Activated CD8-positive, alpha-beta memory T cell treated with anti-CD3 and anti-CD28 coated beads, Interleukin-2, amount 50 U/mL, for 1 hour (primary cell): ENCODE measurements around the gene SPATA12.

Experiments
- DNase-seq: peaks from one replicate; pipeline ENCODE4 v3.0.0-alpha.2; 2020; ENCODE audit errors: extremely low read depth

The SPATA12 gene

DNA sequence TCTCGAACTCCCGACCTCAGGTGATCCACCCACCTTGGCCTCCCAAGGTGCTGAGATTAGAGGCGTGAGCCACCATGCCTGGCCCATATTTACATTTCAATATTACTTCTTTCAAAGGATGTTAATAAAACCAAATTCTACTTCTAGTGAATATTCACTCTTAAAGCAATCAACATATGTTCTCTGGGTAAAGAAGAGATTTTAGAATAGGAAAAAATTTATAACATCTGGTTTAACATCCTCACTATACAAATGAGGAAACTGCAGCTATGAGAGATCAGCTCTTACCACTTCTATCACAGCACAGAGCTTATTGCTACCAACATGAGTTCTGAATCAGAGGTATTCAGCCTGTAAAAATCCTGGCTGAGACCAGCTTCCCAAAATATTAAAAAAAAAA, 56.0 kb downstream of the SPATA12 start:
- no peak for DNase-seq

DNA sequence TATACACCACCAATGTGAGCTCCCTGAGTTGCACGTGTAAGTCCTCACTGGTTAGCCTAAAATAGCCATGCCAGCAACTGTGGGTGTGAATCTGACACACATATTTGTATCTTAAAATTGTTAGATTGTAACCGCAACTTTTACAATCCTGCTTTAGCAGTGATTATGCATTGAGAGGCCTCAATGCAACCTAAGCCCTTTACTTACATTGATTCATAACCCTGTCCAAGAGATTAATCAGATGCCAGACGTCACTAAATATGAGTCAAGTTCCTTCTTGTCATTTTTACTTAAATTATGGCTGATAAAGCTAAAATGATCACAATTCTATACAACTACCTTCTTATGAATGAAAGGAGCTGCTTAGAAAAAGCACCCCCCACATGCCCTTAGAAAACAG, 57.8 kb downstream of the SPATA12 start:
- no peak for DNase-seq

DNA sequence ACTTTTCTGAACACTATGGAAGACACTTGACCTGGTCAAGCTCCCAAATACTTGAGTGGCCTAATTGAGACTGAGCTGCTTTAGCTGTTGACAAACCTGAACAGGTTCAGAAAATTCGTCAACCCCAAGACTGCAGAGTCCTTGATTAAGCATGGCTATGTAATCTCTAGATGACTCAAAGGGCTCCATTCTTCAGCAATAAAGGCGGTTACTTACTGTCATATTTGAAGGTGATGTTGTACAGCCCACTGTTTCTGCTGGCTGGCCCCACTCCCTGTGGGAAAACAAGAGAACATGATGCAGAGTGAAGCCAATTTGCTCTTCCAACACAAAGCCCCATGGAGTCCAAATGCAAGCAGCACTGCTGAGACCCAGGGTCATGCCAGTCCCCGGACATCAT, 59.6 kb downstream of the SPATA12 start:
- no peak for DNase-seq

DNA sequence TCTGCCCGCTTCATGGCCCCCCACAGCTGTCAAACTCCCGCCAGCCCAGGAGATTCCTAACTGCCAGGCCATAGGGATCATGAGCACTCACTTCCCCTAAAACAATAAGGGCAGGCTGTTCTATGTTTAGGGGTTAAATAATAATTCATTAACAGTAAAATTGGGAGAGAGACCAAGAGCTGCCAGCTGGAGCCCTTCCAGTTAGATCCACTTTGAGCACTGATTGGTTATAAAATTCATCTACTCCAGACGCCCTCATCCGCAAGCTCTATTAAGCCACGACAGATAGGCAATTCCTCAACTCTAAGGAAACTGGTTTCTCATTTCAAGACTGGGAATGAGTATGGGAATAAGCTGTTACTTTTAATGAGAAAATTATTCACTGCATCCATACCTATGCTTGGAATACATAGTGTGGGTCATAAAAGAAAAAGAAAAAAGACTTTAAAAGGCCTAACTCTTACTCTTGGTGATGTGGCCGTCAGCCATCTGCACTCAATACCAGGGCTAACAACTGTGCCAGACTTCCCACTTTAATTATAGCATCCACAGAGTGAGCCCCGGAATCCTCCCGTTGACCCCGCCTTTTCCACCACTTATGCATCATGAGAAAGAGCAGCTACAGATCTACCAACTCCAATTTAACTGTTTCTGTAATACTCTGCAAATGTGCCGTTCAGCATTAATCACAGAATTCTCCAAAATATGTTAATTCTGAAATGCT, 60.1 kb downstream of the SPATA12 start:
- no peak for DNase-seq
